Nephron (organoid): ENCODE results near the gene UBL7.
"Not testable (repeated sequence)": the region's sequence is repeated elsewhere in the genome, so short reads cannot be mapped to it uniquely, and the experiment has no call there.

ENCODE experiments used
- H3K27ac Mint-ChIP-seq, 3 experiments: 2 replicates each; pipeline ENCODE4 v1.8.0; 2020; ENCODE audit warnings: mixed read lengths in 3 of 3, mild to moderate bottlenecking in 2 of 3, moderate library complexity in 1 of 3
- H3K27me3 Mint-ChIP-seq: 2 replicates; pipeline ENCODE4 v1.8.0; 2021; ENCODE audit warnings: low read depth, mild to moderate bottlenecking, moderate library complexity, mixed read lengths
- H3K36me3 Mint-ChIP-seq: 2 replicates; pipeline ENCODE4 v1.8.0; 2020; ENCODE audit warnings: low read depth, mixed read lengths
- H3K4me1 Mint-ChIP-seq: 2 replicates; pipeline ENCODE4 v1.8.0; 2020; ENCODE audit warnings: mixed read lengths
- H3K4me3 Mint-ChIP-seq, 3 experiments: 2 replicates each; pipeline ENCODE4 v1.8.0; 2020; ENCODE audit warnings: mild to moderate bottlenecking in 3 of 3, mixed read lengths in 3 of 3, moderate library complexity in 2 of 3
- H3K9me3 Mint-ChIP-seq: 2 replicates; pipeline ENCODE4 v1.8.0; 2020; ENCODE audit warnings: mixed read lengths
- TF ChIP-seq, protein P1 (sequence below), 3 experiments: fragments of 200-600 bp; sonication (generic); IDR thresholded peaks; one replicate each; pipeline ENCODE4 v1.5.0; 2021; ENCODE audit warnings: antibody characterized with exemption in 3 of 3; ENCODE audit not compliant: unreplicated experiment in 3 of 3

Gene UBL7

GRCh38 chr15:74461847-74462511 lies 1.0 kb upstream of the UBL7 start:
- H3K9me3 Mint-ChIP-seq: peaks cover 7% of the 10 kb centered on the region
- H3K36me3 Mint-ChIP-seq: peaks cover 48% of the 10 kb centered on the region
- peaks cover 41% of the 10 kb centered on the region for H3K4me1 Mint-ChIP-seq
- H3K27ac Mint-ChIP-seq: peak overlapping the region; percentile 75 to 99 (median 98)
- no peaks in the 10 kb centered on the region for H3K27me3 Mint-ChIP-seq
- H3K4me3 Mint-ChIP-seq: peak overlapping the region; percentile 96 to 98 (median 97)
- TF ChIP-seq, protein P1, sequence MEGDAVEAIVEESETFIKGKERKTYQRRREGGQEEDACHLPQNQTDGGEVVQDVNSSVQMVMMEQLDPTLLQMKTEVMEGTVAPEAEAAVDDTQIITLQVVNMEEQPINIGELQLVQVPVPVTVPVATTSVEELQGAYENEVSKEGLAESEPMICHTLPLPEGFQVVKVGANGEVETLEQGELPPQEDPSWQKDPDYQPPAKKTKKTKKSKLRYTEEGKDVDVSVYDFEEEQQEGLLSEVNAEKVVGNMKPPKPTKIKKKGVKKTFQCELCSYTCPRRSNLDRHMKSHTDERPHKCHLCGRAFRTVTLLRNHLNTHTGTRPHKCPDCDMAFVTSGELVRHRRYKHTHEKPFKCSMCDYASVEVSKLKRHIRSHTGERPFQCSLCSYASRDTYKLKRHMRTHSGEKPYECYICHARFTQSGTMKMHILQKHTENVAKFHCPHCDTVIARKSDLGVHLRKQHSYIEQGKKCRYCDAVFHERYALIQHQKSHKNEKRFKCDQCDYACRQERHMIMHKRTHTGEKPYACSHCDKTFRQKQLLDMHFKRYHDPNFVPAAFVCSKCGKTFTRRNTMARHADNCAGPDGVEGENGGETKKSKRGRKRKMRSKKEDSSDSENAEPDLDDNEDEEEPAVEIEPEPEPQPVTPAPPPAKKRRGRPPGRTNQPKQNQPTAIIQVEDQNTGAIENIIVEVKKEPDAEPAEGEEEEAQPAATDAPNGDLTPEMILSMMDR (IDR thresholded peaks at IDR 0.05; ENCODE audit: unreplicated experiment in 3 of 3): no peak

- peaks cover 41% of the 10 kb centered on the region for H3K36me3 Mint-ChIP-seq
- H3K9me3 Mint-ChIP-seq: peaks cover 7% of the 10 kb centered on the region
- H3K4me1 Mint-ChIP-seq: peaks cover 41% of the 10 kb centered on the region
- TF ChIP-seq, protein P1 (IDR thresholded peaks at IDR 0.05; ENCODE audit: unreplicated experiment in 3 of 3): no peak
- H3K4me3 Mint-ChIP-seq: peak overlapping the region; percentile 96 to 98 (median 97)
- H3K27me3 Mint-ChIP-seq: no peaks in the 10 kb centered on the region
- peak overlapping the region; percentile 75 to 99 (median 98) for H3K27ac Mint-ChIP-seq
Observed at GRCh38 chr15:74460298-74460697, 662 bp downstream of the UBL7 start.

GRCh38 chr15:74459798-74460197 lies 1.2 kb downstream of the UBL7 start:
- H3K27me3 Mint-ChIP-seq: not testable (repeated sequence)

GRCh38 chr15:74458473-74458872 lies 2.5 kb downstream of the UBL7 start:
- H3K9me3 Mint-ChIP-seq: peaks cover 2% of the 10 kb centered on the region
- H3K27me3 Mint-ChIP-seq: no peaks in the 10 kb centered on the region
- H3K36me3 Mint-ChIP-seq: peaks cover 41% of the 10 kb centered on the region
- H3K27ac Mint-ChIP-seq: peak overlapping the region; percentile 47 to 83 (median 61)
- H3K4me3 Mint-ChIP-seq: peak overlapping the region; percentile 57 to 76 (median 62)
- H3K4me1 Mint-ChIP-seq: peaks cover 47% of the 10 kb centered on the region
- TF ChIP-seq, protein P1 (IDR thresholded peaks at IDR 0.05; ENCODE audit: unreplicated experiment in 3 of 3): no peak

More at GRCh38 chr15:74459798-74460197, 1.2 kb downstream of the UBL7 start:
- Mint-ChIP-seq H3K27ac (peak overlapping the region in 2 of 3 experiments; percentile 75 to 98), H3K4me3 (peak overlapping the region; percentile 96 to 98 (median 97)), H3K36me3 (peaks cover 42% of the 10 kb centered on the region), H3K4me1 (peaks cover 41% of the 10 kb centered on the region)
- H3K9me3 Mint-ChIP-seq: not testable (repeated sequence)

DNA sequence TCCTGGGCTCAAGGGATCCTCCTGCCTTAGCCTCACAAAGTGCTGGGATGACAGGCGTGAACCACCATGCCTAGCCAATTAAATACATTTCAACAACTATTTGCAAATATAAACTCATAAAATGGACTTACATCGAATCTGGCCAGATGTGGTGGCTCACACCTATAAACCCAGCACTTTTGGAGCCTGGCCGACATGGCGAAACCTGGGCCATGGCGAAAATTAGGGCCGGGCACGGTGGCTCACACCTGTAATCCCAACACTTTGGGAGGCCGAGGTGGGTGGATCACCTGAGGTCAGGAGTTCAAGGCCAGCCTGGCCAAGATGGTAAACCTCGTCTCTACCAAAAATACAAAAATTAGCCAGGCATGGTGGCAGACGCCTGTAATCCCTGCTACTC lies 3.9 kb downstream of the UBL7 start:
- Mint-ChIP-seq H3K36me3 (peaks cover 41% of the 10 kb centered on the region), H3K4me1 (peaks cover 42% of the 10 kb centered on the region)
- not testable (repeated sequence) for H3K27me3 Mint-ChIP-seq, H3K9me3 Mint-ChIP-seq, H3K4me3 Mint-ChIP-seq, H3K27ac Mint-ChIP-seq

DNA sequence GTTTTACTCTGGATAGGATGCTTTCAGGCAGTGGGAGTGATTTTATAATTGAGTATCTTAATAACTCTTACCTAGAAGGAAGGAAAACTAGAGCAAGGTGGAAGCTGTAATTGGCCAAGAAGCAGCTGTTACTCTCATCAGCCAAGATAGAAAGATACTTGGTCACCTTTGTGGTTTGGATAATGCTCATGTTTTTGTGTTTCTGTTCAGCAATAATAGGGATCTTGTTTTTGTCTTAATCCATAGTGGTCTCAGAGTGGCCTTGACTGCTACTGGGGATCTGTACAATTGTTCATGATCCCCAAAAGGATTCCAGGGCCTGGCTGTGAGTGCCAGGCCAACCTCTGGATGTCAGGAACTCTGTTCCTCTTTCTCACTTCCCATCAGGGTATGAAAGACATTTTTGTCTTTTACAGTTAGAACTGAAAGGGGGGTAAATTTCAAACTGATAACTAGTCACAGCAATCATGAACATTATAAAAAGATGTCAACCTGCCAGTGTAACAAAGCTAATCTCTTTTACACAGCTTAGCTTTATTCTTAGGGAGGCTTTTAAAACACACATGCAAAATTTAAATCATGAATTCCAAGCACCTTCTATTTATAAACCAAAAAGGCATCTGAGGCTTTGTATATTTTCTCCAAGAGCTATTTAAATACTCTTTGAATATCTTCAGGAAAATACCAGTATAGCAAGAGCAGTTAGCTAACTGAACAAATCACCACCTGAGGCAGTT lies 6.0 kb downstream of the UBL7 start:
- Mint-ChIP-seq H3K36me3 (peaks cover 60% of the 10 kb centered on the region), H3K27me3 (no peaks in the 10 kb centered on the region), H3K27ac (no peak overlapping the region), H3K4me3 (no peak overlapping the region), H3K9me3 (no peaks in the 10 kb centered on the region), H3K4me1 (peaks cover 32% of the 10 kb centered on the region)
- TF ChIP-seq, protein P1 (IDR thresholded peaks at IDR 0.05; ENCODE audit: unreplicated experiment in 3 of 3): no peak
